Esophagus squamous epithelium (tissue), 4 donors: ENCODE data around the gene KLC4.

Experiments
- CTCF ChIP-seq, 6 experiments: fragments of 450-650 bp in 4 of 6; fragments of 200-600 bp in 2 of 6; sonication (generic) in 2 of 6; IDR thresholded peaks; one replicate each; pipeline ENCODE4 v1.5.1; 2016 to 2019; ENCODE audit warnings: antibody characterized with exemption in 6 of 6, mild to moderate bottlenecking in 4 of 6, moderate library complexity in 4 of 6
- POLR2A ChIP-seq, 4 donors: fragments of 450-650 bp; IDR thresholded peaks; one replicate each; pipeline ENCODE4 v1.6.1; 2017; ENCODE audit warnings: antibody characterized with exemption in 4 of 4, mild to moderate bottlenecking in 4 of 4, moderate library complexity in 3 of 4

GRCh38 chr6:43107344-43108062, 48.1 kb downstream of the KLC4 start:
- TF ChIP-seq POLR2A (IDR thresholded peaks at IDR 0.05) (no peak), CTCF (IDR thresholded peaks at IDR 0.05) (no peak)
